CD8-positive, alpha-beta memory T cell (primary cell): ENCODE measurements around the gene ABCA5. TPM values are rescaled to one million over a fixed set of nuclear protein-coding genes. Genes with fewer than 3 reads are reported as not detected.

Experiments used
- CTCF ChIA-PET: fragments of 350-600 bp; sonication (Branson Sonifier 250); formaldehyde crosslinking; loops from one replicate; lab custom pipeline; 2021; ENCODE audit warnings: antibody characterized with exemption; lab: Charles Lee
- POLR2A ChIA-PET: fragments of 350-600 bp; sonication (Branson Sonifier 250); formaldehyde crosslinking; loops from one replicate; lab custom pipeline; 2021; ENCODE audit warnings: antibody characterized with exemption; lab: Charles Lee
- DNase-seq, 5 donors: peaks; one replicate each; pipeline versions ENCODE4 v3.0.0 to v3.0.0-alpha.2; 2020 to 2022; ENCODE audit warnings: mixed read lengths in 1 of 5
- H3K27ac ChIP-seq: one replicate; pipeline ENCODE4 v1.7.0; 2013; ENCODE audit warnings: low read depth, mild to moderate bottlenecking, low read length, moderate library complexity
- H3K27me3 ChIP-seq: 2 replicates; pipeline ENCODE4 v1.7.0; 2013; ENCODE audit warnings: low read length, mild to moderate bottlenecking; ENCODE audit not compliant: insufficient read depth, poor library complexity, severe bottlenecking
- H3K36me3 ChIP-seq: 2 replicates; pipeline ENCODE4 v1.7.0; 2013; ENCODE audit warnings: mild to moderate bottlenecking, low read length, moderate library complexity; ENCODE audit not compliant: insufficient read depth
- H3K4me1 ChIP-seq: 2 replicates; pipeline ENCODE4 v1.7.0; 2013; ENCODE audit warnings: mild to moderate bottlenecking, low read length, moderate library complexity; ENCODE audit not compliant: insufficient read depth
- H3K4me3 ChIP-seq: 2 replicates; pipeline ENCODE4 v1.7.0; 2013; ENCODE audit warnings: mild to moderate bottlenecking, low read length
- H3K9me3 ChIP-seq: 2 replicates; pipeline ENCODE4 v1.7.0; 2013; ENCODE audit warnings: mild to moderate bottlenecking, low read length
- H3K27ac Mint-ChIP-seq, 8 donors: one replicate each; pipeline ENCODE4 v1.8.0; 2020 to 2021; ENCODE audit warnings: mixed read lengths in 8 of 8, mild to moderate bottlenecking in 6 of 8, inconsistent platforms in 3 of 8, moderate library complexity in 3 of 8
- H3K27me3 Mint-ChIP-seq, 2 donors: one replicate each; pipeline ENCODE4 v1.8.0; 2020 to 2021; ENCODE audit warnings: mixed read lengths in 2 of 2, mild to moderate bottlenecking in 1 of 2, moderate library complexity in 1 of 2
- H3K36me3 Mint-ChIP-seq, 3 donors: one replicate each; pipeline ENCODE4 v1.8.0; 2020 to 2021; ENCODE audit warnings: mixed read lengths in 3 of 3, inconsistent platforms in 1 of 3, mild to moderate bottlenecking in 1 of 3
- H3K4me1 Mint-ChIP-seq, 3 donors: one replicate each; pipeline ENCODE4 v1.8.0; 2020 to 2021; ENCODE audit warnings: mixed read lengths in 3 of 3, inconsistent platforms in 1 of 3, mild to moderate bottlenecking in 1 of 3
- H3K4me3 Mint-ChIP-seq, 7 donors: one replicate each; pipeline ENCODE4 v1.8.0; 2020 to 2021; ENCODE audit warnings: mixed read lengths in 7 of 7, mild to moderate bottlenecking in 6 of 7, moderate library complexity in 4 of 7, inconsistent platforms in 2 of 7
- H3K9me3 Mint-ChIP-seq, 5 donors: one replicate each; pipeline ENCODE4 v1.8.0; 2020 to 2022; ENCODE audit warnings: mixed read lengths in 5 of 5, mild to moderate bottlenecking in 3 of 5, moderate library complexity in 2 of 5, inconsistent platforms in 1 of 5
- polyA plus RNA-seq: library from polyadenylated mRNA; unstranded; fragments of 300-500 nt; fragmentation: Illumina TruSeq; gene quantifications from one replicate; pipeline ENCODE4 v1.2.3, GENCODE V29; 2021
- total RNA-seq, 2 experiments: library from RNA; stranded (reverse); gene quantifications; one replicate each; pipeline ENCODE4 v1.2.3, GENCODE V29; 2021

ABCA5 gene
- total and polyA plus RNA-seq, 3 experiments from 2014 or later, result 9.2 to 15.4 (median 14.8) TPM

- Histone ChIP-seq H3K27ac (peak overlapping the region; percentile 65), H3K4me1 (peaks cover 15% of the 10 kb centered on the region), H3K27me3 (no peaks in the 10 kb centered on the region), H3K4me3 (peak overlapping the region; percentile 87), H3K36me3 (no peaks in the 10 kb centered on the region), H3K9me3 (no peaks in the 10 kb centered on the region)
- no peaks in the 10 kb centered on the region for H3K9me3 Mint-ChIP-seq
- H3K36me3 Mint-ChIP-seq, result peaks cover 0 to 13% (median 0%) of the 10 kb centered on the region in 3 donors
- peak overlapping the region; percentile 21 to 100 (median 92) for H3K27ac Mint-ChIP-seq
- CTCF ChIA-PET, result interaction anchor here (1.9 kb wide), 1 partner anchor 89 kb away, joined by 8 read pairs; the partner anchor contains the start of gene MAP2K6
- peaks cover 2 to 10% of the 10 kb centered on the region in 2 donors for H3K27me3 Mint-ChIP-seq
- H3K4me3 Mint-ChIP-seq, result peak overlapping the region; percentile 93 to 99 (median 95)
- POLR2A ChIA-PET, result interaction anchor here (0.6 to 3.1 kb wide), 3 partner anchors 51 to 89 kb away, joined by 3 to 16 read pairs (median 4); partner anchors contain the start of gene MAP2K6
- DNase-seq, result no peak
- H3K4me1 Mint-ChIP-seq, result peaks cover 29 to 46% (median 37%) of the 10 kb centered on the region in 3 donors
Measured at GRCh38 chr17:69325518-69326376, 1.2 kb downstream of the ABCA5 start.

GRCh38 chr17:69323806-69324205 is 3.1 kb downstream of the ABCA5 start:
- no peak overlapping the region for H3K4me3 ChIP-seq
- Mint-ChIP-seq H3K36me3 (peaks cover 0 to 15% (median 0%) of the 10 kb centered on the region in 3 donors), H3K27ac (no peak overlapping the region), H3K9me3 (no peaks in the 10 kb centered on the region), H3K4me1 (peaks cover 34 to 56% (median 41%) of the 10 kb centered on the region in 3 donors), H3K4me3 (peak overlapping the region in 1 of 7 donors; percentile 61), H3K27me3 (no peaks in the 10 kb centered on the region)
- H3K4me1 ChIP-seq, result peaks cover 15% of the 10 kb centered on the region
- CTCF ChIA-PET, result no interaction called here
- no peaks in the 10 kb centered on the region for H3K9me3 ChIP-seq
- H3K36me3 ChIP-seq, result no peaks in the 10 kb centered on the region
- no peak overlapping the region for H3K27ac ChIP-seq
- H3K27me3 ChIP-seq, result no peaks in the 10 kb centered on the region
- POLR2A ChIA-PET, result no interaction called here
- no peak for DNase-seq

DNA sequence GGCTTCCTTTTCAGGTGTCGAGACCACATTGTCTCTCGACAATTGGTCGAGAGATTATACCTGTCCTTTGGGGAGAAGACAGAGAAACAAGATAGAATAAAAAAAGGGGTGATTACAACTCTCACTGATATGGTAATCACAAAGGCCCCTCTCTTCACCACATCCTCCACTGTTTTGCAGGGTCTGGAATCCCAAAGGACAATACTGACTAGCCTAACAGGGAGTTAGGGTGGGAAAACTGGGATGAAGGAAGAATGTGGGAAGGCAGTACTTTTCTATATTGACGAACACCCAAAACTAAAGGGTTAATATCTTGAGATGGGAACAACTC is 6.1 kb downstream of the ABCA5 start:
- no peak overlapping the region for H3K27ac ChIP-seq
- Mint-ChIP-seq H3K27me3 (no peaks in the 10 kb centered on the region), H3K4me1 (peaks cover 24 to 51% (median 28%) of the 10 kb centered on the region in 3 donors), H3K9me3 (no peaks in the 10 kb centered on the region), H3K4me3 (no peak overlapping the region), H3K27ac (peak overlapping the region in 2 of 8 donors; percentile 4 to 38), H3K36me3 (peaks cover 3 to 12% (median 5%) of the 10 kb centered on the region in 3 donors)
- H3K4me1 ChIP-seq, result peaks cover 3% of the 10 kb centered on the region
- DNase-seq, result no peak
- no peaks in the 10 kb centered on the region for H3K27me3 ChIP-seq
- CTCF ChIA-PET, result no interaction called here
- no peaks in the 10 kb centered on the region for H3K36me3 ChIP-seq
- POLR2A ChIA-PET, result no interaction called here
- H3K9me3 ChIP-seq, result no peaks in the 10 kb centered on the region
- H3K4me3 ChIP-seq, result no peak overlapping the region

- POLR2A ChIA-PET, result no interaction called here
- H3K9me3 ChIP-seq, result no peaks in the 10 kb centered on the region
- H3K36me3 ChIP-seq, result no peaks in the 10 kb centered on the region
- Mint-ChIP-seq H3K36me3 (peaks cover 3 to 12% (median 5%) of the 10 kb centered on the region in 3 donors), H3K4me3 (no peak overlapping the region), H3K27me3 (no peaks in the 10 kb centered on the region), H3K4me1 (peaks cover 19 to 46% (median 23%) of the 10 kb centered on the region in 3 donors), H3K9me3 (no peaks in the 10 kb centered on the region), H3K27ac (peak overlapping the region in 1 of 8 donors; percentile 38)
- no peak overlapping the region for H3K27ac ChIP-seq
- no peak overlapping the region for H3K4me3 ChIP-seq
- CTCF ChIA-PET, result no interaction called here
- H3K27me3 ChIP-seq, result no peaks in the 10 kb centered on the region
- H3K4me1 ChIP-seq, result no peaks in the 10 kb centered on the region
- DNase-seq, result no peak
Measured at GRCh38 chr17:69320210-69320907, 6.6 kb downstream of the ABCA5 start.

DNA sequence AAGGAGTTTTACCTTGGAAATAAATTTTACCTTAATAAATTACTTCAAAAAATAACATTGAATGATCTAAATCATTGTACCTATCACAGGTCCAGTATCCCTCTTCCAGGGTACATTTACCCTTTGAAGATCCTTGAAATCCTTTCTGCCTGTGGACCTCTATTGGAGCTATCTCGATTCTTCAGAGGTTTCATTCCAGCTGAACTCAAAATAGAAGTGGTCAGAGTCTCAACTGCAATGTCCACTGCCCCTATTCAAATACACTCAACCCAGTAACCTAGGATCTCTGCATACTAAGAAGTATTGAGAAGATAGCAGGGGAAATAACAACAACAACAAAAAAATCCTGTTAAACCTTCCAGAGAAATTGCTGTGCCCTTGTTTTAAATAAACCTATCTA is 9.3 kb downstream of the ABCA5 start:
- peaks cover 9 to 38% (median 19%) of the 10 kb centered on the region in 3 donors for H3K4me1 Mint-ChIP-seq
- POLR2A ChIA-PET, result interaction anchor here (0.7 kb wide), 1 partner anchor 143 kb away, joined by 4 read pairs; no protein-coding TSS in a partner anchor
- H3K27ac Mint-ChIP-seq, result no peak overlapping the region
- Histone ChIP-seq H3K27ac (no peak overlapping the region), H3K36me3 (no peaks in the 10 kb centered on the region), H3K4me3 (no peak overlapping the region), H3K4me1 (no peaks in the 10 kb centered on the region), H3K27me3 (no peaks in the 10 kb centered on the region), H3K9me3 (no peaks in the 10 kb centered on the region)
- no peak overlapping the region for H3K4me3 Mint-ChIP-seq
- H3K36me3 Mint-ChIP-seq, result peaks cover 3 to 20% (median 5%) of the 10 kb centered on the region in 3 donors
- CTCF ChIA-PET, result no interaction called here
- DNase-seq, result no peak
- H3K27me3 Mint-ChIP-seq, result no peaks in the 10 kb centered on the region
- H3K9me3 Mint-ChIP-seq, result no peaks in the 10 kb centered on the region

- Mint-ChIP-seq H3K4me3 (no peak overlapping the region), H3K9me3 (no peaks in the 10 kb centered on the region), H3K27me3 (no peaks in the 10 kb centered on the region), H3K4me1 (peaks cover 7 to 27% (median 19%) of the 10 kb centered on the region in 3 donors), H3K27ac (no peak overlapping the region), H3K36me3 (peaks cover 5 to 29% (median 9%) of the 10 kb centered on the region in 3 donors)
- CTCF ChIA-PET, result interaction anchor here (0.8 kb wide), 1 partner anchor 80 kb away, joined by 3 read pairs; no protein-coding TSS in a partner anchor
- Histone ChIP-seq H3K4me1 (no peaks in the 10 kb centered on the region), H3K36me3 (no peaks in the 10 kb centered on the region), H3K27ac (no peak overlapping the region), H3K27me3 (no peaks in the 10 kb centered on the region), H3K9me3 (no peaks in the 10 kb centered on the region), H3K4me3 (no peak overlapping the region)
- POLR2A ChIA-PET, result interaction anchor here (0.6 kb wide), 1 partner anchor 10 kb away, joined by 5 read pairs; no protein-coding TSS in a partner anchor
- DNase-seq, result no peak
Measured at GRCh38 chr17:69314246-69315065, 12.5 kb downstream of the ABCA5 start.

- H3K4me3 ChIP-seq, result no peak overlapping the region
- H3K9me3 ChIP-seq, result no peaks in the 10 kb centered on the region
- H3K27me3 ChIP-seq, result no peaks in the 10 kb centered on the region
- Mint-ChIP-seq H3K9me3 (no peaks in the 10 kb centered on the region), H3K4me1 (no peaks in the 10 kb centered on the region), H3K36me3 (peaks cover 7 to 46% (median 13%) of the 10 kb centered on the region in 3 donors), H3K4me3 (no peak overlapping the region), H3K27ac (no peak overlapping the region), H3K27me3 (no peaks in the 10 kb centered on the region)
- ChIA-PET POLR2A (no interaction called here), CTCF (no interaction called here)
- H3K4me1 ChIP-seq, result no peaks in the 10 kb centered on the region
- no peak overlapping the region for H3K27ac ChIP-seq
- no peak for DNase-seq
- H3K36me3 ChIP-seq, result no peaks in the 10 kb centered on the region
Measured at GRCh38 chr17:69305177-69305576, 21.8 kb downstream of the ABCA5 start.
